ENCODE results near the gene GRB10.

GRB10 gene

GRCh38 chr7:50713123-50713965, 69.4 kb downstream of the GRB10 start:
- no peak for TF ChIP-seq CTCF (IDR thresholded peaks at IDR 0.05; ENCODE audit: low read depth, low read length, missing control alignments)
- in situ Hi-C loops (cut with HindIII; ENCODE audit: low pct_ligation_motif_present, low sequenced_read_pairs) = no loop called here
- DNase-seq = no peak

GRCh38 chr7:50712252-50713122, 70.2 kb downstream of the GRB10 start:
- DNase-seq = no peak
- TF ChIP-seq CTCF (IDR thresholded peaks at IDR 0.05; ENCODE audit: low read depth, low read length, missing control alignments) = no peak
- Histone ChIP-seq H3K4me3 (ENCODE audit: low read depth, low read length) (no peak overlapping the region), H3K36me3 (replicated peaks) (no peaks in the 10 kb centered on the region), H3K27me3 (replicated peaks) (no peaks in the 10 kb centered on the region), H3K27ac (no peak overlapping the region)
- in situ Hi-C loops (cut with HindIII; ENCODE audit: low pct_ligation_motif_present, low sequenced_read_pairs) = no loop called here

More at GRCh38 chr7:50713123-50713965, 69.4 kb downstream of the GRB10 start:
- Histone ChIP-seq H3K36me3 (replicated peaks) (no peaks in the 10 kb centered on the region), H3K27ac (no peak overlapping the region), H3K4me3 (ENCODE audit: low read depth, low read length) (no peak overlapping the region), H3K27me3 (replicated peaks) (no peaks in the 10 kb centered on the region)

GRCh38 chr7:50711271-50712175, 71.2 kb downstream of the GRB10 start:
- no peak for DNase-seq
- in situ Hi-C loops (cut with HindIII; ENCODE audit: low pct_ligation_motif_present, low sequenced_read_pairs) = no loop called here
- Histone ChIP-seq H3K36me3 (replicated peaks) (no peaks in the 10 kb centered on the region), H3K27me3 (replicated peaks) (no peaks in the 10 kb centered on the region), H3K4me3 (ENCODE audit: low read depth, low read length) (no peak overlapping the region), H3K27ac (no peak overlapping the region)
- no peak for TF ChIP-seq CTCF (IDR thresholded peaks at IDR 0.05; ENCODE audit: low read depth, low read length, missing control alignments)

GRCh38 chr7:50710441-50711154, 72.1 kb downstream of the GRB10 start:
- no peak for TF ChIP-seq CTCF (IDR thresholded peaks at IDR 0.05; ENCODE audit: low read depth, low read length, missing control alignments)
- in situ Hi-C loops (cut with HindIII; ENCODE audit: low pct_ligation_motif_present, low sequenced_read_pairs) = no loop called here
- DNase-seq = no peak
- Histone ChIP-seq H3K36me3 (replicated peaks) (no peaks in the 10 kb centered on the region), H3K4me3 (ENCODE audit: low read depth, low read length) (no peak overlapping the region), H3K27me3 (replicated peaks) (no peaks in the 10 kb centered on the region), H3K27ac (no peak overlapping the region)

GRCh38 chr7:50709151-50709550, 73.5 kb downstream of the GRB10 start:
- no peak for TF ChIP-seq CTCF (IDR thresholded peaks at IDR 0.05; ENCODE audit: low read depth, low read length, missing control alignments)
- in situ Hi-C loops (cut with HindIII; ENCODE audit: low pct_ligation_motif_present, low sequenced_read_pairs) = no loop called here
- no peaks in the 10 kb centered on the region for H3K27me3 ChIP-seq (replicated peaks)
- H3K36me3 ChIP-seq (replicated peaks) = no peaks in the 10 kb centered on the region
- no peak overlapping the region for H3K4me3 ChIP-seq (ENCODE audit: low read depth, low read length)
- DNase-seq = no peak
- H3K27ac ChIP-seq = no peak overlapping the region
